Measurements from ENCODE around the gene MACROH2A2. TPM values are rescaled to one million over a fixed set of nuclear protein-coding genes. Genes with fewer than 3 reads are reported as not detected.

MACROH2A2 gene
- polyA plus RNA-seq = 10 to 100 TPM in 2 of 4 donors, 1 to 10 TPM in 2; 2.9 to 45.8 (median 13.1) TPM
- long read RNA-seq, donor 1, transcript H2AFY2-201 (9 exons, 1,980 nt) = major isoform, 31 of 69 reads
- long read RNA-seq, donor 1, partial matches to known transcripts = 33 of 69 reads
- long read RNA-seq, donor 1, other reads (novel, unspliced or antisense) = 5 of 69 reads
- long read RNA-seq, donor 2, transcript H2AFY2-201 (9 exons, 1,980 nt) = major isoform, 9 of 9 reads
- long read RNA-seq, donor 2, partial matches to known transcripts = 0 of 9 reads
- long read RNA-seq, donor 2, other reads (novel, unspliced or antisense) = 0 of 9 reads
- long read RNA-seq, donor 3, transcript H2AFY2-201 (9 exons, 1,980 nt) = major isoform, 7 of 7 reads
- long read RNA-seq, donor 3, partial matches to known transcripts = 0 of 7 reads
- long read RNA-seq, donor 3, other reads (novel, unspliced or antisense) = 0 of 7 reads
- long read RNA-seq, donor 4 = 0 reads
- long read RNA-seq, donor 5, partial matches to known transcripts = 0 of 1 reads
- long read RNA-seq, donor 5, other reads (novel, unspliced or antisense) = 0 of 1 reads
- long read RNA-seq, donor 6, transcript H2AFY2-201 (9 exons, 1,980 nt) = major isoform, 9 of 9 reads
- long read RNA-seq, donor 6, partial matches to known transcripts = 0 of 9 reads
- long read RNA-seq, donor 6, other reads (novel, unspliced or antisense) = 0 of 9 reads
- long read RNA-seq, donor 7 = 0 reads
- long read RNA-seq, donor 8, partial matches to known transcripts = 0 of 3 reads
- long read RNA-seq, donor 8, other reads (novel, unspliced or antisense) = 0 of 3 reads
- long read RNA-seq, donor 9 = 0 reads
- long read RNA-seq, donor 10, transcript H2AFY2-201 (9 exons, 1,980 nt) = major isoform, 29 of 39 reads
- long read RNA-seq, donor 10, partial matches to known transcripts = 5 of 39 reads
- long read RNA-seq, donor 10, other reads (novel, unspliced or antisense) = 5 of 39 reads

GRCh38 chr10:70052462-70053217, at the start of gene MACROH2A2:
Gene MACROH2A2, plus strand, starts transcription at chr10:70052846. Its CDS starts 22,813 bp downstream, at chr10:70075659.
- Histone ChIP-seq H3K4me3 (ENCODE audit: low read depth in 1 of 3, low read length in 3 of 3) (peak within 1 kb of the TSS; percentile 64 to 84 (median 73)), H3K36me3 (ENCODE audit: control insufficient read depth in 3 of 3, insufficient read depth in 2 of 3, low read depth in 1 of 3, low read length in 3 of 3) (no peaks in the 10 kb centered on the region), H3K4me1 (ENCODE audit: control insufficient read depth in 3 of 3, insufficient read depth in 2 of 3, low read depth in 1 of 3, low read length in 2 of 3) (peaks cover 0 to 8% (median 3%) of the 10 kb centered on the region in 3 donors), H3K9me3 (ENCODE audit: control insufficient read depth in 2 of 2, insufficient read depth in 1 of 2, low read depth in 1 of 2, low read length in 1 of 2) (no peaks in the 10 kb centered on the region), H3K27me3 (ENCODE audit: control insufficient read depth in 3 of 3, insufficient read depth in 3 of 3, low read length in 3 of 3) (peaks cover 0 to 4% (median 0%) of the 10 kb centered on the region in 3 donors), H3K27ac (ENCODE audit: low read depth in 1 of 3, low read length in 2 of 3) (peak within 1 kb of the TSS in 2 of 3 donors; percentile 38 to 88)
- WGBS, 3 donors = 1 to 2% (median 1%) methylated on average over 47 to 58 of the region's 58 CpGs
- FAIRE-seq = no peak
- DNase-seq = peak; percentile 66 to 90

DNA sequence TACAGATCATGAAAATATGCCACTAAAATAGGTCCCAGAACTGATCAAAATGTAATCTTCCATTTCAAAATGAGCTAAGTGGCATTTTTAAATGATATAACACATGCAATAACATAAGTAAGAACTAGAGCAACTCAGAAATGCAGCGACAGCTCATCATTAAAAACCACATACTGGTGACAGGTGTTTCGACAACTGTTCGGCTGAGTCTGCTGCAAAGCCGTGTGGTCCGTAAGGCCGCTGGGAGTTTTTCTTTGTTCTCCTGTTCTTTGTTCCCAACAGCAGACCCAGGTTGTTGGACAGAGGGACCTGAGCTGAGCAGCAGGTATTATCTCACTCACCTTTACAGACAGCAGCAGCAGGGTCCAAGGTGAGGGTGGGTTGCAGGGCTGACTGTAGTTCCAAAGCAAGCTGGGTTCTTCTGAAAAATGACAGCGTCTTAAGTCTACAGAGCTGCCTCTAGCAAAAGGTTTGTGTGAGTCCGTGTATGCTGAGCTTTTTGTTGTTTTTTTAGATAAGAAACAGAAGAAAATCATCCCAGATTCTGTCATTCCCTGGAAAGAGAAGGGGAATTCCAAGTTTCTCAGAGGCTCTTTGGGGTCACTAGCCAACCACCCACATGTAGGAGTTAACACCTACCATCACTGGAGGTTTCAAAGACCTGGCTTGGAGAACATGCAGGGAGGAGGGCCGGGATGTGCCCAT, 45.4 kb upstream of the MACROH2A2 start:
- Histone ChIP-seq H3K36me3 (ENCODE audit: control insufficient read depth in 3 of 3, insufficient read depth in 2 of 3, low read depth in 1 of 3, low read length in 3 of 3) (no peaks in the 10 kb centered on the region), H3K27me3 (ENCODE audit: control insufficient read depth in 3 of 3, insufficient read depth in 3 of 3, low read length in 3 of 3) (peaks cover 0 to 8% (median 1%) of the 10 kb centered on the region in 3 donors), H3K4me1 (ENCODE audit: control insufficient read depth in 3 of 3, insufficient read depth in 2 of 3, low read depth in 1 of 3, low read length in 2 of 3) (no peaks in the 10 kb centered on the region), H3K4me3 (ENCODE audit: low read depth in 1 of 3, low read length in 3 of 3) (no peak overlapping the region), H3K9me3 (ENCODE audit: control insufficient read depth in 2 of 2, insufficient read depth in 1 of 2, low read depth in 1 of 2, low read length in 1 of 2) (no peaks in the 10 kb centered on the region), H3K27ac (ENCODE audit: low read depth in 1 of 3, low read length in 2 of 3) (no peak overlapping the region)
- DNase-seq (no peak), FAIRE-seq (no peak)
- 77 to 80% (median 77%) methylated on average over 9 of the region's 9 CpGs for WGBS, 3 donors

DNA sequence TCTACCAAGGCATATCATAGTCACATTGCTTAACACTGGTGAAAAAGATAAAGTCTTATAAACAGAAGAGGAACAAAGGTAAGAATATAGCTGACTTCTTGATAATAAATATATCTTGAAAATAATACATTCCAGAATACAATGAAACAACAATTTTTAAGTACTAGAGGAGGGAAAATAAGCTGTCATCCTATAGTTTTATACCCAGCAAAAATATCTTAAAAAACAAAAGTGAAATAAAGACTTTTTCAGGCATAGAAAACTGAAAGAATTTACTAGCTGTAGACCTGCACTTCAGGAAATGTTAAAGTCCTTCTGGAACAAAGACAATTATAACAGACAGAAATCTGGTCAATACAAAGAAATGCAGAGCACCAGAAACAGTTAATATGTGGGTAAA, 21.4 kb upstream of the MACROH2A2 start:
- no peaks in the 10 kb centered on the region for H3K36me3 ChIP-seq (ENCODE audit: control insufficient read depth in 3 of 3, insufficient read depth in 2 of 3, low read depth in 1 of 3, low read length in 3 of 3)

DNA sequence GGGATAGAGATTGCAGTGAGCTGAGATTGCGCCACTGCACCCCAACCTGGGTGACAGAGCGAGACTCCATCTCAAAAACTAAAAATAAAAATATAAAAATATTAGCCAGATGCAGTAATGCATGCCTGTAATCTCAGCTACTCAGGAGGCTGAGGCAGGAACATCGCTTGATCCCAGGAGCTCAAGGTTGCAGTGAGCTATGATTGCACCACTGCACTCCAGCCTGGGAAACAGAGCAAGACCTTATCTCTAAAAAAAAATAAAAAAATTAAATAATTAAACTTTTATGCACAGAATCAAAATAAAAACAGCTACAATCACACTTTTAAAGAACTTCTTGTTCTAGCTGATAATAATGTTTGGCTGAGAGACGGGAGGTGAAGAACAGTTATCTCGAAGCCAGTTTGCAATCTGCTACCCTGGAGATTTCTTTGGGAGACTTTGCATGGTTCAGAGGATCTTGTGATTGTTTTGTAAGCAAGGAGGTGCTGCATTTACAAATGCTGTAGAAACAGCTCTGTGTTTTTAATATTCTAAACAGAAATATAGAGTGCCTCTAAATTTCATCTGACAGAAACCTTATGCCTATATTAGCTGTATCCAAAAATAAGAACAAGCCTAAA, 19.9 kb upstream of the MACROH2A2 start:
- Histone ChIP-seq H3K27ac (ENCODE audit: low read depth in 1 of 3, low read length in 2 of 3) (no peak overlapping the region), H3K4me1 (ENCODE audit: control insufficient read depth in 3 of 3, insufficient read depth in 2 of 3, low read depth in 1 of 3, low read length in 2 of 3) (no peaks in the 10 kb centered on the region), H3K9me3 (ENCODE audit: control insufficient read depth in 2 of 2, insufficient read depth in 1 of 2, low read depth in 1 of 2, low read length in 1 of 2) (no peaks in the 10 kb centered on the region), H3K4me3 (ENCODE audit: low read depth in 1 of 3, low read length in 3 of 3) (no peak overlapping the region), H3K27me3 (ENCODE audit: control insufficient read depth in 3 of 3, insufficient read depth in 3 of 3, low read length in 3 of 3) (no peaks in the 10 kb centered on the region), H3K36me3 (ENCODE audit: control insufficient read depth in 3 of 3, insufficient read depth in 2 of 3, low read depth in 1 of 3, low read length in 3 of 3) (no peaks in the 10 kb centered on the region)
- DNase-seq (no peak), FAIRE-seq (no peak)
- 69 to 89% (median 78%) methylated on average over 5 of the region's 5 CpGs for WGBS, 3 donors

More for the DNA sequence above, 21.4 kb upstream of the MACROH2A2 start:
- H3K27ac ChIP-seq (ENCODE audit: low read depth in 1 of 3, low read length in 2 of 3) = no peak overlapping the region
- H3K4me1 ChIP-seq (ENCODE audit: control insufficient read depth in 3 of 3, insufficient read depth in 2 of 3, low read depth in 1 of 3, low read length in 2 of 3) = no peaks in the 10 kb centered on the region
- H3K27me3 ChIP-seq (ENCODE audit: control insufficient read depth in 3 of 3, insufficient read depth in 3 of 3, low read length in 3 of 3) = no peaks in the 10 kb centered on the region
- no peak for DNase-seq
- no peaks in the 10 kb centered on the region for H3K9me3 ChIP-seq (ENCODE audit: control insufficient read depth in 2 of 2, insufficient read depth in 1 of 2, low read depth in 1 of 2, low read length in 1 of 2)
- no peak overlapping the region for H3K4me3 ChIP-seq (ENCODE audit: low read depth in 1 of 3, low read length in 3 of 3)
- FAIRE-seq = no peak

DNA sequence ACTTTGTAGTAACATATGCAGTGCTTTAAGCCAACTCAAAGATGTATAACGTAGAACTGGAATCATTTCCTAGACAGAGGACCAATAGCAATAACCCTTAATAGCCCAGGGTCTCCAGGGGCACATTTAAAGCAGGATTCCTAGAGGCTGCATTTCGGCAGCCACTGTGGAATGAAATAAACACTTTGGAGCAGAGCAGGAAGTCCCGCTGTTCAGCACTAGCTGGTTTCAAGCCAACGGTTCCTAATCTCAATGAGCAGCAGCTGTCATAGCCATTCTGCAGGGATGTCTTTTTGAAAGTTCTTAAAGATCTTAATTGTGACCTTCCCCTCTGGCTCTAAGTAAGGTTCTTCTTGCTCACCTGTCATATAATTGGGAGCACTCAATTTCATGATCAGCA, 18.4 kb upstream of the MACROH2A2 start:
- DNase-seq (no peak), FAIRE-seq (no peak)
- Histone ChIP-seq H3K27me3 (ENCODE audit: control insufficient read depth in 3 of 3, insufficient read depth in 3 of 3, low read length in 3 of 3) (no peaks in the 10 kb centered on the region), H3K4me3 (ENCODE audit: low read depth in 1 of 3, low read length in 3 of 3) (no peak overlapping the region), H3K4me1 (ENCODE audit: control insufficient read depth in 3 of 3, insufficient read depth in 2 of 3, low read depth in 1 of 3, low read length in 2 of 3) (no peaks in the 10 kb centered on the region), H3K27ac (ENCODE audit: low read depth in 1 of 3, low read length in 2 of 3) (no peak overlapping the region), H3K36me3 (ENCODE audit: control insufficient read depth in 3 of 3, insufficient read depth in 2 of 3, low read depth in 1 of 3, low read length in 3 of 3) (no peaks in the 10 kb centered on the region), H3K9me3 (ENCODE audit: control insufficient read depth in 2 of 2, insufficient read depth in 1 of 2, low read depth in 1 of 2, low read length in 1 of 2) (peaks cover 1 to 8% of the 10 kb centered on the region in 2 donors)
- WGBS, 3 donors = 9 to 16% (median 13%) methylated on average over 4 of the region's 4 CpGs

GRCh38 chr10:70035531-70035930, 17.1 kb upstream of the MACROH2A2 start:
- Histone ChIP-seq H3K4me3 (ENCODE audit: low read depth in 1 of 3, low read length in 3 of 3) (no peak overlapping the region), H3K27ac (ENCODE audit: low read depth in 1 of 3, low read length in 2 of 3) (no peak overlapping the region), H3K4me1 (ENCODE audit: control insufficient read depth in 3 of 3, insufficient read depth in 2 of 3, low read depth in 1 of 3, low read length in 2 of 3) (no peaks in the 10 kb centered on the region), H3K27me3 (ENCODE audit: control insufficient read depth in 3 of 3, insufficient read depth in 3 of 3, low read length in 3 of 3) (peaks cover 0 to 2% (median 0%) of the 10 kb centered on the region in 3 donors), H3K9me3 (ENCODE audit: control insufficient read depth in 2 of 2, insufficient read depth in 1 of 2, low read depth in 1 of 2, low read length in 1 of 2) (peaks cover 1 to 8% of the 10 kb centered on the region in 2 donors), H3K36me3 (ENCODE audit: control insufficient read depth in 3 of 3, insufficient read depth in 2 of 3, low read depth in 1 of 3, low read length in 3 of 3) (no peaks in the 10 kb centered on the region)
- FAIRE-seq (no peak), DNase-seq (no peak)
- WGBS, 3 donors = 69 to 72% (median 70%) methylated on average over 1 of the region's 1 CpG

- Histone ChIP-seq H3K27me3 (ENCODE audit: control insufficient read depth in 3 of 3, insufficient read depth in 3 of 3, low read length in 3 of 3) (peaks cover 0 to 2% (median 0%) of the 10 kb centered on the region in 3 donors), H3K27ac (ENCODE audit: low read depth in 1 of 3, low read length in 2 of 3) (no peak overlapping the region), H3K36me3 (ENCODE audit: control insufficient read depth in 3 of 3, insufficient read depth in 2 of 3, low read depth in 1 of 3, low read length in 3 of 3) (no peaks in the 10 kb centered on the region), H3K4me3 (ENCODE audit: low read depth in 1 of 3, low read length in 3 of 3) (no peak overlapping the region), H3K4me1 (ENCODE audit: control insufficient read depth in 3 of 3, insufficient read depth in 2 of 3, low read depth in 1 of 3, low read length in 2 of 3) (no peaks in the 10 kb centered on the region), H3K9me3 (ENCODE audit: control insufficient read depth in 2 of 2, insufficient read depth in 1 of 2, low read depth in 1 of 2, low read length in 1 of 2) (peaks cover 1 to 16% of the 10 kb centered on the region in 2 donors)
- FAIRE-seq (no peak), DNase-seq (no peak)
Measured at GRCh38 chr10:70038923-70039322, 13.7 kb upstream of the MACROH2A2 start.
